K562 (cell line): ENCODE measurements around the gene CLCNKA. TPM values are rescaled to one million over a fixed set of nuclear protein-coding genes. Genes with fewer than 3 reads are reported as not detected.

Source experiments
- ARNT ChIP-seq, 2 experiments: fragments of 450-650 bp; IDR thresholded peaks; 2 replicates each; pipeline ENCODE4 v1.6.1; 2016; ENCODE audit warnings: mild to moderate bottlenecking in 1 of 2
- CBFB ChIP-seq: sonication (generic); formaldehyde crosslinking; IDR thresholded peaks from 2 replicates; pipeline ENCODE4 v1.4.0; 2020; ENCODE audit warnings: mild to moderate bottlenecking, missing genetic modification reagents
- CSDE1 ChIP-seq, 2 experiments: fragments of 450-650 bp; IDR thresholded peaks; 2 replicates each; pipeline ENCODE4 v1.6.1; 2016; ENCODE audit warnings: mild to moderate bottlenecking in 1 of 2
- EHMT2 ChIP-seq: fragments of 450-650 bp; IDR thresholded peaks from 2 replicates; pipeline ENCODE4 v1.6.1; 2018; ENCODE audit warnings: antibody characterized with exemption
- HDAC8 ChIP-seq: fragments of 450-650 bp; IDR thresholded peaks from 2 replicates; pipeline ENCODE4 v1.6.1; 2016; ENCODE audit warnings: mild to moderate bottlenecking, missing genetic modification characterization, moderate library complexity, missing compliant biosample characterization
- HEY1 ChIP-seq: fragments of 250-450 bp; sonication (Bioruptor Pico); IDR thresholded peaks from 2 replicates; pipeline ENCODE4 v1.5.0; 2020; ENCODE audit warnings: mild to moderate bottlenecking, moderate library complexity, borderline replicate concordance
- ILK ChIP-seq: fragments of 450-650 bp; IDR thresholded peaks from 2 replicates; pipeline ENCODE4 v1.6.1; 2016; ENCODE audit warnings: missing genetic modification characterization, low read depth, mild to moderate bottlenecking, missing compliant biosample characterization, moderate library complexity, borderline replicate concordance
- NR1H2 ChIP-seq: sonication (generic); formaldehyde crosslinking; IDR thresholded peaks from 2 replicates; pipeline ENCODE4 v1.4.0; 2020; ENCODE audit warnings: mild to moderate bottlenecking, missing genetic modification reagents
- ZNF212 ChIP-seq: fragments of 450-650 bp; formaldehyde crosslinking; IDR thresholded peaks from 2 replicates; pipeline ENCODE4 v1.4.0; 2020; ENCODE audit warnings: mild to moderate bottlenecking
- ZNF253 ChIP-seq: fragments of 250-450 bp; sonication (Bioruptor Pico); conservative IDR thresholded peaks from 2 replicates; pipeline ENCODE4 v1.6.1; 2021; ENCODE audit warnings: mild to moderate bottlenecking
- ZNF707 ChIP-seq: fragments of 250-450 bp; sonication (Bioruptor Pico); conservative IDR thresholded peaks from 2 replicates; pipeline ENCODE4 v1.8.0; 2022; ENCODE audit warnings: inconsistent platforms, mild to moderate bottlenecking, moderate library complexity
- polyA plus RNA-seq, 8 experiments: library from polyadenylated mRNA; depleted of rRNA in 4 of 8; stranded (reverse) in 5 of 8; unstranded in 3 of 8; fragments of >200 nt; fragmentation: Nextera tagmentation in 2 of 8; fragmentation: Illumina TruSeq in 1 of 8; extraction: Ambion mirVana in 2 of 8; extraction: Trizol in 1 of 8; gene quantifications; 2 replicates each; pipeline versions ENCODE4 v1.2.1 to v1.2.3, GENCODE V29; 2011 to 2014; ENCODE audit warnings: inconsistent platforms in 1 of 8, missing spikeins in 1 of 8
- total RNA-seq, 7 experiments: library from RNA; depleted of rRNA in 6 of 7; stranded (reverse); fragments of >200 nt in 6 of 7; fragmentation: Illumina TruSeq in 2 of 7; extraction: Trizol in 2 of 7; gene quantifications; 2 replicates each; pipeline versions ENCODE4 v1.2.1 to v1.2.3, GENCODE V29; 2011 to 2021; ENCODE audit warnings: low replicate concordance in 1 of 7
- TF ChIP-seq, protein P1 (sequence below), 2 experiments: fragments of 450-650 bp in 1 of 2; sonication (generic) in 1 of 2; formaldehyde crosslinking; conservative IDR thresholded peaks; 2 replicates each; pipeline versions ENCODE4 v1.4.0 to v1.8.1; 2020 to 2022; ENCODE audit warnings: mild to moderate bottlenecking in 1 of 2, missing genetic modification reagents in 1 of 2
- TF ChIP-seq, protein P2 (sequence below): fragments of 450-650 bp; formaldehyde crosslinking; IDR thresholded peaks from 2 replicates; pipeline ENCODE4 v1.4.0; 2020; ENCODE audit warnings: mild to moderate bottlenecking, moderate library complexity
- TF ChIP-seq, protein P3 (sequence below): sonication (generic); formaldehyde crosslinking; IDR thresholded peaks from 2 replicates; pipeline ENCODE4 v1.5.0; 2020; ENCODE audit warnings: missing genetic modification reagents
- TF ChIP-seq, protein P4 (sequence below): fragments of 450-650 bp; IDR thresholded peaks from 2 replicates; pipeline ENCODE4 v1.6.1; 2016; ENCODE audit warnings: borderline replicate concordance
- TF ChIP-seq, protein P5 (sequence below), 2 experiments: fragments of 450-650 bp; IDR thresholded peaks; 2 replicates each; pipeline ENCODE4 v1.6.1; 2016; ENCODE audit warnings: mild to moderate bottlenecking in 2 of 2, borderline replicate concordance in 1 of 2, low read depth in 1 of 2, moderate library complexity in 1 of 2

Gene CLCNKA
- total and polyA plus RNA-seq, 9 of the 15 experiments (the other 6 are each of a cell fraction or from before 2014, with no cell fraction given): 0.03 to 0.37 (median 0.10) TPM; not detected in 3

DNA sequence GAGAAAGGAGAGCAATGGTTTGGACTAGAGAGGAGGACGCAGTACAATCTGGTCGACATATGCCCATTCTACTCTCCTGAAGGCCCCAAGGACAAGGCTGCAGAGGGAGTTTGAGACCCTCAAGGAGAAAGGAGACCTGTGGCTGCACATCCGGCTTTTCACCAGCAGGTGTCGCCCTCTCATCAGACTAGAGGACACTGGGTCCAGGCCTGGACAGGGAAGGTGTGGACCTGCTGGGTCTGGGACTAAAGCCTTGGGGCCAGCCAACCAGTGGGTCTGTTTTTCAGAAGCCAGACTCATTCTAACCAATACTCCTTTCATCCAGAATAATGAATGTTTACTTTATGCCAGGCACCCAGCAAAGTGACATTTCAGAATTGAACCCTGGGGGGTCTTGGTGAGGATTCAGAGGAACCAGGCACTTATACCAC is 12.8 kb upstream of the CLCNKA start (continued):
- TF ChIP-seq ARNT (IDR thresholded peaks at IDR 0.05): no peak
- TF ChIP-seq, protein P1, sequence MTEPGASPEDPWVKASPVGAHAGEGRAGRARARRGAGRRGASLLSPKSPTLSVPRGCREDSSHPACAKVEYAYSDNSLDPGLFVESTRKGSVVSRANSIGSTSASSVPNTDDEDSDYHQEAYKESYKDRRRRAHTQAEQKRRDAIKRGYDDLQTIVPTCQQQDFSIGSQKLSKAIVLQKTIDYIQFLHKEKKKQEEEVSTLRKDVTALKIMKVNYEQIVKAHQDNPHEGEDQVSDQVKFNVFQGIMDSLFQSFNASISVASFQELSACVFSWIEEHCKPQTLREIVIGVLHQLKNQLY (CRISPR knock-in tag; conservative IDR thresholded peaks at IDR 0.05): no peak
- TF ChIP-seq, protein P2, sequence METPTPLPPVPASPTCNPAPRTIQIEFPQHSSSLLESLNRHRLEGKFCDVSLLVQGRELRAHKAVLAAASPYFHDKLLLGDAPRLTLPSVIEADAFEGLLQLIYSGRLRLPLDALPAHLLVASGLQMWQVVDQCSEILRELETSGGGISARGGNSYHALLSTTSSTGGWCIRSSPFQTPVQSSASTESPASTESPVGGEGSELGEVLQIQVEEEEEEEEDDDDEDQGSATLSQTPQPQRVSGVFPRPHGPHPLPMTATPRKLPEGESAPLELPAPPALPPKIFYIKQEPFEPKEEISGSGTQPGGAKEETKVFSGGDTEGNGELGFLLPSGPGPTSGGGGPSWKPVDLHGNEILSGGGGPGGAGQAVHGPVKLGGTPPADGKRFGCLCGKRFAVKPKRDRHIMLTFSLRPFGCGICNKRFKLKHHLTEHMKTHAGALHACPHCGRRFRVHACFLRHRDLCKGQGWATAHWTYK (CRISPR knock-in tag): no peak
- TF ChIP-seq ZNF253 (CRISPR knock-in tag): no peak
- TF ChIP-seq ILK (tag): no peak
- TF ChIP-seq ZNF707 (CRISPR knock-in tag): no peak
- no peak for TF ChIP-seq HEY1 (CRISPR knock-in tag)
- TF ChIP-seq NR1H2: no peak
- TF ChIP-seq, protein P3, sequence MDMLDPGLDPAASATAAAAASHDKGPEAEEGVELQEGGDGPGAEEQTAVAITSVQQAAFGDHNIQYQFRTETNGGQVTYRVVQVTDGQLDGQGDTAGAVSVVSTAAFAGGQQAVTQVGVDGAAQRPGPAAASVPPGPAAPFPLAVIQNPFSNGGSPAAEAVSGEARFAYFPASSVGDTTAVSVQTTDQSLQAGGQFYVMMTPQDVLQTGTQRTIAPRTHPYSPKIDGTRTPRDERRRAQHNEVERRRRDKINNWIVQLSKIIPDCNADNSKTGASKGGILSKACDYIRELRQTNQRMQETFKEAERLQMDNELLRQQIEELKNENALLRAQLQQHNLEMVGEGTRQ (CRISPR knock-in tag): no peak
- TF ChIP-seq HDAC8: no peak
- TF ChIP-seq, protein P4, sequence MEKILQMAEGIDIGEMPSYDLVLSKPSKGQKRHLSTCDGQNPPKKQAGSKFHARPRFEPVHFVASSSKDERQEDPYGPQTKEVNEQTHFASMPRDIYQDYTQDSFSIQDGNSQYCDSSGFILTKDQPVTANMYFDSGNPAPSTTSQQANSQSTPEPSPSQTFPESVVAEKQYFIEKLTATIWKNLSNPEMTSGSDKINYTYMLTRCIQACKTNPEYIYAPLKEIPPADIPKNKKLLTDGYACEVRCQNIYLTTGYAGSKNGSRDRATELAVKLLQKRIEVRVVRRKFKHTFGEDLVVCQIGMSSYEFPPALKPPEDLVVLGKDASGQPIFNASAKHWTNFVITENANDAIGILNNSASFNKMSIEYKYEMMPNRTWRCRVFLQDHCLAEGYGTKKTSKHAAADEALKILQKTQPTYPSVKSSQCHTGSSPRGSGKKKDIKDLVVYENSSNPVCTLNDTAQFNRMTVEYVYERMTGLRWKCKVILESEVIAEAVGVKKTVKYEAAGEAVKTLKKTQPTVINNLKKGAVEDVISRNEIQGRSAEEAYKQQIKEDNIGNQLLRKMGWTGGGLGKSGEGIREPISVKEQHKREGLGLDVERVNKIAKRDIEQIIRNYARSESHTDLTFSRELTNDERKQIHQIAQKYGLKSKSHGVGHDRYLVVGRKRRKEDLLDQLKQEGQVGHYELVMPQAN: no peak
- TF ChIP-seq EHMT2: no peak
- no peak for TF ChIP-seq ZNF212 (CRISPR knock-in tag)
- TF ChIP-seq, protein P5, sequence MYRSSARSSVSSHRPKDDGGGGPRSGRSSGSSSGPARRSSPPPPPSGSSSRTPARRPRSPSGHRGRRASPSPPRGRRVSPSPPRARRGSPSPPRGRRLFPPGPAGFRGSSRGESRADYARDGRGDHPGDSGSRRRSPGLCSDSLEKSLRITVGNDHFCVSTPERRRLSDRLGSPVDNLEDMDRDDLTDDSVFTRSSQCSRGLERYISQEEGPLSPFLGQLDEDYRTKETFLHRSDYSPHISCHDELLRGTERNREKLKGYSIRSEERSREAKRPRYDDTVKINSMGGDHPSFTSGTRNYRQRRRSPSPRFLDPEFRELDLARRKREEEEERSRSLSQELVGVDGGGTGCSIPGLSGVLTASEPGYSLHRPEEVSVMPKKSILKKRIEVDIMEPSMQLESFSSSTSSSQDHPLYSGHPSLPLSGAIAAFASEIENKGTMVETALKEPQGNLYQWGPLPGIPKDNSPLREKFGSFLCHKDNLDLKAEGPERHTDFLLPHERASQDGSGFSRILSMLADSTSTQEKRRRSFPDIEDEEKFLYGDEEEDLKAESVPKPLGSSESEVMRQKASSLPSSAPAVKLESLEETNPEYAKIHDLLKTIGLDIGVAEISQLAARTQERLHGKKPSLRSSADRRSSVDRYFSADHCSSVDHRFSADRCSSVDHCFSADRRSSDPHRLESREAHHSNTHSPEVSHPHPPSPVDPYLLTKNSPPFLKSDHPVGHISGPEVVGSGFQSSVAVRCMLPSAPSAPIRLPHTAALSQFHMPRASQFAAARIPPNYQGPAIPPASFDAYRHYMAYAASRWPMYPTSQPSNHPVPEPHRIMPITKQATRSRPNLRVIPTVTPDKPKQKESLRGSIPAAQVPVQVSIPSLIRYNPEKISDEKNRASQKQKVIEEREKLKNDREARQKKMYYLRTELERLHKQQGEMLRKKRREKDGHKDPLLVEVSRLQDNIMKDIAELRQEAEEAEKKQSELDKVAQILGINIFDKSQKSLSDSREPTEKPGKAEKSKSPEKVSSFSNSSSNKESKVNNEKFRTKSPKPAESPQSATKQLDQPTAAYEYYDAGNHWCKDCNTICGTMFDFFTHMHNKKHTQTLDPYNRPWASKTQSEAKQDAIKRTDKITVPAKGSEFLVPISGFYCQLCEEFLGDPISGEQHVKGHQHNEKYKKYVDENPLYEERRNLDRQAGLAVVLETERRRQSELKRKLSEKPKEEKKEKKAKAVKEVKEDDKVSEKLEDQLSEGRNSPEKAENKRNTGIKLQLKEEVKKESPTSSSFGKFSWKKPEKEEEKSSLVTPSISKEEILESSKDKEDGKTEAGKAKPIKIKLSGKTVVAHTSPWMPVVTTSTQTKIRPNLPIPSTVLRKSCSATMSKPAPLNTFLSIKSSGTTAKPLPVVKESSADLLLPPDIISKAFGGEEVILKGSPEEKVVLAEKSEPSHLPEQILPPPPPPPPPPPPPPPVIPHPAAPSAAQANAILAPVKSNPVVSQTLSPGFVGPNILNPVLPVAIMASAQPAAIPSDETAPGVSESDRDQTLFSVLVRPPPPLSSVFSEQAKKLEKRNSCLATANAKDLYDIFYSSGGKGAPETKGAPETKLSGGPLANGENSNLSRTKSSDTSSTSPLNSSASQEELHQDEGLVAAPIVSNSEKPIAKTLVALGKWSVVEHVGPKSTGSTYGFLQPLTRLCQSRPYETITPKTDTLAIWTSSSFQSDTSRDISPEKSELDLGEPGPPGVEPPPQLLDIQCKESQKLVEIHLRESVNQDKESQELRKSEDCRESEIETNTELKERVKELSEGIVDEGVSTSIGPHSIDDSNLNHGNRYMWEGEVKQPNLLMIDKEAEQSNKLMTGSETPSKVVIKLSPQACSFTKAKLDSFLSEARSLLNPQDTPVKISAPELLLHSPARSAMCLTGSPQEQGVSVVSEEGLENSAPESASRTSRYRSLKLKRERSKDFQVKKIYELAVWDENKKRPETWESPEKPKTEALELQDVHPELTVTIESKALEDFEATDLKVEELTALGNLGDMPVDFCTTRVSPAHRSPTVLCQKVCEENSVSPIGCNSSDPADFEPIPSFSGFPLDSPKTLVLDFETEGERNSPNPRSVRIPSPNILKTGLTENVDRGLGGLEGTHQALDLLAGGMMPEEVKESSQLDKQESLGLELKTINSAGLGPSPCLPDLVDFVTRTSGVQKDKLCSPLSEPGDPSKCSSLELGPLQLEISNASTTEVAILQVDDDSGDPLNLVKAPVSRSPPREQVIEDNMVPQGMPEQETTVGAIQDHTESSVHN (IDR thresholded peaks at IDR 0.05; ENCODE audit: borderline replicate concordance in 1 of 2, low read depth in 1 of 2): no peak
- no peak for TF ChIP-seq CBFB (CRISPR knock-in tag)
- no peak for TF ChIP-seq CSDE1 (IDR thresholded peaks at IDR 0.05)
